Measurements from ENCODE around the gene DOCK7. TPM values are rescaled to one million over a fixed set of nuclear protein-coding genes. Genes with fewer than 3 reads are reported as not detected.

Gene DOCK7
- total and polyA plus RNA-seq, 2 of the 13 experiments (the other 11 are each of a cell fraction or from before 2014, with no cell fraction given) = 45.7 to 67.2 TPM

- peak; percentile 82 for TF ChIP-seq PHF21A (CRISPR knock-in tag; IDR thresholded peaks at IDR 0.05)
- TF ChIP-seq NKX3-1 (CRISPR knock-in tag; IDR thresholded peaks at IDR 0.05) = no peak
- TF ChIP-seq PHF5A (CRISPR knock-in tag; IDR thresholded peaks at IDR 0.05; ENCODE audit: low read depth, unreplicated experiment) = peak; percentile 88
- TF ChIP-seq MLXIP (CRISPR knock-in tag; IDR thresholded peaks at IDR 0.05; ENCODE audit: borderline replicate concordance) = no peak; the same call in 1 of the 2 replicates
- TF ChIP-seq PPARG (CRISPR knock-in tag; conservative IDR thresholded peaks at IDR 0.05) = peak; percentile 95; the same call in 1 of the 2 replicates
- no peak for TF ChIP-seq KDM5B (CRISPR knock-in tag; IDR thresholded peaks at IDR 0.05; ENCODE audit: borderline replicate concordance)
- peak; percentile 93 for TF ChIP-seq SALL1 (CRISPR knock-in tag; IDR thresholded peaks at IDR 0.05)
- no peak for TF ChIP-seq ZNF563 (CRISPR knock-in tag; IDR thresholded peaks at IDR 0.05)
- no peak for TF ChIP-seq HDAC6 (IDR thresholded peaks at IDR 0.05; ENCODE audit: low read depth, low read length)
- TF ChIP-seq RXRA (CRISPR knock-in tag; IDR thresholded peaks at IDR 0.05) = no peak; the same call in 1 of the 2 replicates
- peak; percentile 83 for TF ChIP-seq HNF1B (CRISPR knock-in tag; IDR thresholded peaks at IDR 0.05)
- peak; percentile 78; the same call in 1 of the 2 replicates for TF ChIP-seq MEF2D (CRISPR knock-in tag; IDR thresholded peaks at IDR 0.05)
- no peak for TF ChIP-seq ZNF33B (CRISPR knock-in tag; IDR thresholded peaks at IDR 0.05)
- peak; percentile 91 for TF ChIP-seq PAXIP1 (CRISPR knock-in tag; conservative IDR thresholded peaks at IDR 0.05)
- no peak for TF ChIP-seq ZNF749 (CRISPR knock-in tag; IDR thresholded peaks at IDR 0.05; ENCODE audit: borderline replicate concordance)
- peak; percentile 71 for TF ChIP-seq TCF7 (IDR thresholded peaks at IDR 0.05; ENCODE audit: low read depth)
- TF ChIP-seq POLR2AphosphoS5 (IDR thresholded peaks at IDR 0.05; ENCODE audit: low read depth, low read length) = no peak
- TF ChIP-seq FOXC1 (CRISPR knock-in tag; IDR thresholded peaks at IDR 0.05; ENCODE audit: borderline replicate concordance) = no peak
- TF ChIP-seq EZH2 (conservative IDR thresholded peaks at IDR 0.05; ENCODE audit: low read depth, low read length) = no peak
- no peak for TF ChIP-seq MTERF4 (CRISPR knock-in tag; IDR thresholded peaks at IDR 0.05)
- TF ChIP-seq JDP2 (CRISPR knock-in tag; IDR thresholded peaks at IDR 0.05; ENCODE audit: borderline replicate concordance) = peak; percentile 67; the same call in 1 of the 2 replicates
- no peak for TF ChIP-seq ZSCAN29 (CRISPR knock-in tag; conservative IDR thresholded peaks at IDR 0.05)
- TF ChIP-seq KDM2A (CRISPR knock-in tag; IDR thresholded peaks at IDR 0.05; ENCODE audit: borderline replicate concordance, low read depth) = no peak
Measured at GRCh38 chr1:62621907-62622306, 66.3 kb downstream of the DOCK7 start (continued).

Data from HepG2 (cell line).